H1 (cell line): ENCODE results near the gene DDX50. TPM values are rescaled to one million over a fixed set of nuclear protein-coding genes. Genes with fewer than 3 reads are reported as not detected.

ENCODE experiments used
- CEBPB ChIP-seq: IDR thresholded peaks from 2 replicates; pipeline ENCODE4 v1.6.1; 2012; ENCODE audit warnings: low read depth, low read length
- KDM5A ChIP-seq: fragments of 200-600 bp; IDR thresholded peaks from 2 replicates; pipeline ENCODE4 v1.7.1; 2012; ENCODE audit warnings: mild to moderate bottlenecking, low read length, inconsistent platforms, mixed read lengths
- MAFK ChIP-seq: IDR thresholded peaks from 2 replicates; pipeline ENCODE4 v1.6.1; 2012; ENCODE audit warnings: low read depth, mild to moderate bottlenecking, improper control_type of control experiment, low read length
- POLR2AphosphoS5 ChIP-seq: IDR thresholded peaks from 2 replicates; pipeline ENCODE4 v1.6.1; 2011; ENCODE audit warnings: low read depth, low read length
- RAD21 ChIP-seq, 2 experiments: IDR thresholded peaks in 1 of 2; conservative IDR thresholded peaks in 1 of 2; 2 replicates each; pipeline ENCODE4 v1.6.1; 2011; ENCODE audit warnings: low read depth in 2 of 2, low read length in 2 of 2, improper control_type of control experiment in 1 of 2, inconsistent platforms in 1 of 2, mild to moderate bottlenecking in 1 of 2, moderate library complexity in 1 of 2
- polyA plus RNA-seq, 7 experiments: library from polyadenylated mRNA; depleted of rRNA in 3 of 7; stranded (reverse) in 5 of 7; unstranded in 2 of 7; fragments of >200 nt in 5 of 7; fragments of 200-250 nt in 2 of 7; gene quantifications; 1 replicate in 5 of 7; 2 replicates in 1 of 7; 4 replicates in 1 of 7; pipeline versions ENCODE4 v1.2.1 to v1.2.3, GENCODE V29; 2011 to 2013; ENCODE audit warnings: missing spikeins in 2 of 7, mixed read lengths in 2 of 7
- total RNA-seq: library from RNA; stranded (reverse); fragmentation: NEBNext Ultra II Directional; extraction: Animal tissue kit (Norgen Biotek cat#: 25700); gene quantifications from 2 replicates; pipeline ENCODE4 v1.2.1, GENCODE V29; 2021
- TF ChIP-seq, protein P1 (sequence below): fragments of 300-600 bp; sonication (generic); IDR thresholded peaks from 2 replicates; pipeline ENCODE4 v1.7.1; 2012; ENCODE audit warnings: low read length, moderate library complexity, mild to moderate bottlenecking, inconsistent platforms; ENCODE audit not compliant: insufficient replicate concordance

The DDX50 gene
- total and polyA plus RNA-seq, 2 of the 8 experiments (the other 6 are each of a cell fraction or from before 2014, with no cell fraction given): 20.0 to 36.5 TPM

DNA sequence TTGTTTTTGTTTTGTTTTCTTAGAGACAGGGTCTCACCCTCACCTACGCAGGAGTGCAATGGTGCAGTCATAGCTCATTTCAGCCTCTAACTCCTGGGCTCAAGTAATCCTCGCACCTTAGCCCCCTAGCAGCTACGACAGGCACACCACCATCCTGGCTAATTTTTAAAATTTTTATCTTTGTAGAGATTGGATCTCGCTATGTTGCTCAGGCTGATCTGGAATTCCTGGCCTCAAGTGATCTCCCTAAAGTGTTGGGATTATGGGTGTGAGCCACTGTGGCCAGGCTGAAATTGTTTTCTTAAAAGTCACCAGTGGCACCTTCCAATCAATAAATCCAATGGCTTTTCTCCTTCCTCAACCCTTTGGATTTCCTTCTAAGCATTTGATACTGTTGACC, 20.9 kb upstream of the DDX50 start (continued):
- TF ChIP-seq RAD21 (IDR thresholded peaks at IDR 0.05 in 1 of 2, conservative IDR thresholded peaks at IDR 0.05 in 1 of 2; ENCODE audit: low read depth in 2 of 2, low read length in 2 of 2) (no peak), KDM5A (no peak), CEBPB (no peak), POLR2AphosphoS5 (no peak), MAFK (no peak)
- TF ChIP-seq, protein P1, sequence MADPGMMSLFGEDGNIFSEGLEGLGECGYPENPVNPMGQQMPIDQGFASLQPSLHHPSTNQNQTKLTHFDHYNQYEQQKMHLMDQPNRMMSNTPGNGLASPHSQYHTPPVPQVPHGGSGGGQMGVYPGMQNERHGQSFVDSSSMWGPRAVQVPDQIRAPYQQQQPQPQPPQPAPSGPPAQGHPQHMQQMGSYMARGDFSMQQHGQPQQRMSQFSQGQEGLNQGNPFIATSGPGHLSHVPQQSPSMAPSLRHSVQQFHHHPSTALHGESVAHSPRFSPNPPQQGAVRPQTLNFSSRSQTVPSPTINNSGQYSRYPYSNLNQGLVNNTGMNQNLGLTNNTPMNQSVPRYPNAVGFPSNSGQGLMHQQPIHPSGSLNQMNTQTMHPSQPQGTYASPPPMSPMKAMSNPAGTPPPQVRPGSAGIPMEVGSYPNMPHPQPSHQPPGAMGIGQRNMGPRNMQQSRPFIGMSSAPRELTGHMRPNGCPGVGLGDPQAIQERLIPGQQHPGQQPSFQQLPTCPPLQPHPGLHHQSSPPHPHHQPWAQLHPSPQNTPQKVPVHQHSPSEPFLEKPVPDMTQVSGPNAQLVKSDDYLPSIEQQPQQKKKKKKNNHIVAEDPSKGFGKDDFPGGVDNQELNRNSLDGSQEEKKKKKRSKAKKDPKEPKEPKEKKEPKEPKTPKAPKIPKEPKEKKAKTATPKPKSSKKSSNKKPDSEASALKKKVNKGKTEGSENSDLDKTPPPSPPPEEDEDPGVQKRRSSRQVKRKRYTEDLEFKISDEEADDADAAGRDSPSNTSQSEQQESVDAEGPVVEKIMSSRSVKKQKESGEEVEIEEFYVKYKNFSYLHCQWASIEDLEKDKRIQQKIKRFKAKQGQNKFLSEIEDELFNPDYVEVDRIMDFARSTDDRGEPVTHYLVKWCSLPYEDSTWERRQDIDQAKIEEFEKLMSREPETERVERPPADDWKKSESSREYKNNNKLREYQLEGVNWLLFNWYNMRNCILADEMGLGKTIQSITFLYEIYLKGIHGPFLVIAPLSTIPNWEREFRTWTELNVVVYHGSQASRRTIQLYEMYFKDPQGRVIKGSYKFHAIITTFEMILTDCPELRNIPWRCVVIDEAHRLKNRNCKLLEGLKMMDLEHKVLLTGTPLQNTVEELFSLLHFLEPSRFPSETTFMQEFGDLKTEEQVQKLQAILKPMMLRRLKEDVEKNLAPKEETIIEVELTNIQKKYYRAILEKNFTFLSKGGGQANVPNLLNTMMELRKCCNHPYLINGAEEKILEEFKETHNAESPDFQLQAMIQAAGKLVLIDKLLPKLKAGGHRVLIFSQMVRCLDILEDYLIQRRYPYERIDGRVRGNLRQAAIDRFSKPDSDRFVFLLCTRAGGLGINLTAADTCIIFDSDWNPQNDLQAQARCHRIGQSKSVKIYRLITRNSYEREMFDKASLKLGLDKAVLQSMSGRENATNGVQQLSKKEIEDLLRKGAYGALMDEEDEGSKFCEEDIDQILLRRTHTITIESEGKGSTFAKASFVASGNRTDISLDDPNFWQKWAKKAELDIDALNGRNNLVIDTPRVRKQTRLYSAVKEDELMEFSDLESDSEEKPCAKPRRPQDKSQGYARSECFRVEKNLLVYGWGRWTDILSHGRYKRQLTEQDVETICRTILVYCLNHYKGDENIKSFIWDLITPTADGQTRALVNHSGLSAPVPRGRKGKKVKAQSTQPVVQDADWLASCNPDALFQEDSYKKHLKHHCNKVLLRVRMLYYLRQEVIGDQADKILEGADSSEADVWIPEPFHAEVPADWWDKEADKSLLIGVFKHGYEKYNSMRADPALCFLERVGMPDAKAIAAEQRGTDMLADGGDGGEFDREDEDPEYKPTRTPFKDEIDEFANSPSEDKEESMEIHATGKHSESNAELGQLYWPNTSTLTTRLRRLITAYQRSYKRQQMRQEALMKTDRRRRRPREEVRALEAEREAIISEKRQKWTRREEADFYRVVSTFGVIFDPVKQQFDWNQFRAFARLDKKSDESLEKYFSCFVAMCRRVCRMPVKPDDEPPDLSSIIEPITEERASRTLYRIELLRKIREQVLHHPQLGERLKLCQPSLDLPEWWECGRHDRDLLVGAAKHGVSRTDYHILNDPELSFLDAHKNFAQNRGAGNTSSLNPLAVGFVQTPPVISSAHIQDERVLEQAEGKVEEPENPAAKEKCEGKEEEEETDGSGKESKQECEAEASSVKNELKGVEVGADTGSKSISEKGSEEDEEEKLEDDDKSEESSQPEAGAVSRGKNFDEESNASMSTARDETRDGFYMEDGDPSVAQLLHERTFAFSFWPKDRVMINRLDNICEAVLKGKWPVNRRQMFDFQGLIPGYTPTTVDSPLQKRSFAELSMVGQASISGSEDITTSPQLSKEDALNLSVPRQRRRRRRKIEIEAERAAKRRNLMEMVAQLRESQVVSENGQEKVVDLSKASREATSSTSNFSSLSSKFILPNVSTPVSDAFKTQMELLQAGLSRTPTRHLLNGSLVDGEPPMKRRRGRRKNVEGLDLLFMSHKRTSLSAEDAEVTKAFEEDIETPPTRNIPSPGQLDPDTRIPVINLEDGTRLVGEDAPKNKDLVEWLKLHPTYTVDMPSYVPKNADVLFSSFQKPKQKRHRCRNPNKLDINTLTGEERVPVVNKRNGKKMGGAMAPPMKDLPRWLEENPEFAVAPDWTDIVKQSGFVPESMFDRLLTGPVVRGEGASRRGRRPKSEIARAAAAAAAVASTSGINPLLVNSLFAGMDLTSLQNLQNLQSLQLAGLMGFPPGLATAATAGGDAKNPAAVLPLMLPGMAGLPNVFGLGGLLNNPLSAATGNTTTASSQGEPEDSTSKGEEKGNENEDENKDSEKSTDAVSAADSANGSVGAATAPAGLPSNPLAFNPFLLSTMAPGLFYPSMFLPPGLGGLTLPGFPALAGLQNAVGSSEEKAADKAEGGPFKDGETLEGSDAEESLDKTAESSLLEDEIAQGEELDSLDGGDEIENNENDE: no peak
